Measurements from ENCODE around the gene SOX13. TPM values are rescaled to one million over a fixed set of nuclear protein-coding genes. Genes with fewer than 3 reads are reported as not detected.

Gene SOX13
- total RNA-seq, 1 experiment from 2014 or later = 53.0 TPM

DNA sequence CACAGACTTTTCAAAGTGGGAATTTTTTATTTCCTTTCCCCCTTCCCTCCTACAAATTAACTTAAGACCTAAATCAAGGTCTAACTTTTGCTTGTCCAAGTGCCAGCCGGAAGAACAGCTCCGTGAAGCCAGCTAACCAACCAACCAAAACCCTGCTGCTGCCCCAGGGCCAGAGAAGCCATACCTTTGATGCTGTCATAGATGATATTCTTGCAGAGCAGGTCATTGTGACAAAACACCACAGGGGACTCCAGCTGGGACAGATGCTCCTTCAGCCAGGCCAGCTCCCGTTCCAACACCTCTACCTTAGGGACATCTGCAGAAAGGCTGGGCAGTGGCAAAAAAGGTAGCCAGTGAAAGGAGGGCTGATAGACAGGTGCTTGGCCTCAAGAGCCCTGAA lies 68.2 kb downstream of the SOX13 start:
- CTCF ChIA-PET = interaction anchor here (0.5 kb wide), 1 partner anchor 16 kb away, joined by 9 read pairs; no protein-coding TSS in a partner anchor

DNA sequence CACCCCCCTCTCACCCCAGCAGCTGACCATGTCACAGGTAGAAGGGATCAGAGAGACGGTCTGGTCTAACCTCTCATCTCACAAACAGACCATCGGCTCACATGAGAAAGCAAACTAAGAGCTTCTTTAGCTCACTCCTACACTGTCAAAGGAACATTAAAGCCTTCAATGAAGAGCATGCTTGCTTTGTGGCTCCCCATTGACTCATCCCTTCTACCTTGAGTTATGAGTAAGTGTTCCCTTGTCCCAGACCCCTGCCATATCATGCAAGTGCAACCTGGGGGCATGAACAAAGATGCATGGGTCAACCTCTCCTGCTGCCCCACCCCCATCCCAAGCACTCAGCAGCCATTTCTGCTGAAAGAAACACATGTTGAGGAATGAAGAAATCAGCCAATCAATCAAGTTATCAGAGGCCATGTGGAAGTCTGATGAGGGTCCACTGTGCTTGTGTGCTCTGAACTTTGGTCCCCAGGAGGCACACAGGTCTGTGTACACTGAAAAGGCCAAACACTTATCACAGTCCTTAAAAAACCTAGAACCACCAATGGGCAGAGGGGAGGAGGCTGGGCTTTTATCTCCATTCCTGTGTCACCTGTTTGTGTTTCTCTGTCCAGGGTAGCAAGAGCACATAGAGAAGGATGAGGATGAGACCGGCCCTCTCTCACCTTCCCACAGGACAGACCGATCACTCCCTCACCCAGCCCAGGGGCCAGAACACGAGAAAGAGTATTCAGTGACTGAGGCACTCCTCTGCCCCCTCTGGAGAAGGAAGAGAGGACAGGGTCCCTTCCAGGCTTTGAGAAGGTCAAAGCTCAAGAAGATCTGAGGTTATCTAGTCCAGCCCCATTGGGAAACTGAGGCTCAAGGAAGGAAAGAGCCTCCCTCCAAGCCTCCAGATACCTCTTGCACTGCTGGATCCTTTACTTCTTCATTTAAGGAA lies 69.4 kb downstream of the SOX13 start:
- BruUV-seq (replicated peaks) = no TSS peak
- in situ Hi-C loops (cut with HindIII; ENCODE audit: low pct_unique_long_range_greater_than_20kb, low sequenced_read_pairs) (loop anchor here (25.0 kb wide), 1 partner anchor 280 kb away; the partner anchor contains the start of gene SNRPE), intact Hi-C loops (cut with micrococcal nuclease; ENCODE audit: unreplicated experiment) (no loop called here)
- TF ChIP-seq, protein P1, sequence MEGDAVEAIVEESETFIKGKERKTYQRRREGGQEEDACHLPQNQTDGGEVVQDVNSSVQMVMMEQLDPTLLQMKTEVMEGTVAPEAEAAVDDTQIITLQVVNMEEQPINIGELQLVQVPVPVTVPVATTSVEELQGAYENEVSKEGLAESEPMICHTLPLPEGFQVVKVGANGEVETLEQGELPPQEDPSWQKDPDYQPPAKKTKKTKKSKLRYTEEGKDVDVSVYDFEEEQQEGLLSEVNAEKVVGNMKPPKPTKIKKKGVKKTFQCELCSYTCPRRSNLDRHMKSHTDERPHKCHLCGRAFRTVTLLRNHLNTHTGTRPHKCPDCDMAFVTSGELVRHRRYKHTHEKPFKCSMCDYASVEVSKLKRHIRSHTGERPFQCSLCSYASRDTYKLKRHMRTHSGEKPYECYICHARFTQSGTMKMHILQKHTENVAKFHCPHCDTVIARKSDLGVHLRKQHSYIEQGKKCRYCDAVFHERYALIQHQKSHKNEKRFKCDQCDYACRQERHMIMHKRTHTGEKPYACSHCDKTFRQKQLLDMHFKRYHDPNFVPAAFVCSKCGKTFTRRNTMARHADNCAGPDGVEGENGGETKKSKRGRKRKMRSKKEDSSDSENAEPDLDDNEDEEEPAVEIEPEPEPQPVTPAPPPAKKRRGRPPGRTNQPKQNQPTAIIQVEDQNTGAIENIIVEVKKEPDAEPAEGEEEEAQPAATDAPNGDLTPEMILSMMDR (IDR thresholded peaks at IDR 0.05) = no peak
- TF ChIP-seq REST (IDR thresholded peaks at IDR 0.05; ENCODE audit: insufficient read depth in 1 of 2, low read depth in 2 of 2, low read length in 1 of 2) (no peak), POLR2AphosphoS5 (IDR thresholded peaks at IDR 0.05; ENCODE audit: low read depth, low read length) (no peak), SIN3A (IDR thresholded peaks at IDR 0.05; ENCODE audit: borderline replicate concordance, insufficient read depth, low read depth, low read length) (no peak), TCF7L2 (IDR thresholded peaks at IDR 0.05; ENCODE audit: low read depth, low read length) (no peak)
- ChIA-PET CTCF (interaction anchor here (0.6 kb wide), 1 partner anchor 919 kb away, joined by 3 read pairs; no protein-coding TSS in a partner anchor), POLR2A (no interaction called here)
- no peak overlapping the region for H3K4me3 ChIP-seq (ENCODE audit: low read depth in 2 of 2, low read length in 2 of 2)
- H3K27me3 ChIP-seq (ENCODE audit: control insufficient read depth, insufficient read depth, low read length) = no peaks in the 10 kb centered on the region
- no peaks in the 10 kb centered on the region for H3K4me1 ChIP-seq (ENCODE audit: control insufficient read depth, insufficient read depth, low read length)
- no peaks in the 10 kb centered on the region for H3K36me3 ChIP-seq (ENCODE audit: control insufficient read depth, insufficient read depth, low read length)
- no peaks in the 10 kb centered on the region for H3K9me3 ChIP-seq (ENCODE audit: control insufficient read depth, insufficient read depth, low read depth, low read length)
- no peak for DNase-seq (ENCODE audit: low read depth, low spot score)
- no peak overlapping the region for H3K27ac ChIP-seq (ENCODE audit: low read length)
- no peak for ATAC-seq

More for the DNA sequence above, 68.2 kb downstream of the SOX13 start:
- no TSS peak for BruUV-seq (replicated peaks)
- Histone ChIP-seq H3K27ac (ENCODE audit: low read length) (no peak overlapping the region), H3K4me1 (ENCODE audit: control insufficient read depth, insufficient read depth, low read length) (no peaks in the 10 kb centered on the region), H3K4me3 (ENCODE audit: low read depth in 2 of 2, low read length in 2 of 2) (no peak overlapping the region), H3K36me3 (ENCODE audit: control insufficient read depth, insufficient read depth, low read length) (no peaks in the 10 kb centered on the region), H3K9me3 (ENCODE audit: control insufficient read depth, insufficient read depth, low read depth, low read length) (no peaks in the 10 kb centered on the region), H3K27me3 (ENCODE audit: control insufficient read depth, insufficient read depth, low read length) (no peaks in the 10 kb centered on the region)
- no peak for ATAC-seq
- DNase-seq (ENCODE audit: low read depth, low spot score) = no peak
- intact Hi-C loops (cut with micrococcal nuclease; ENCODE audit: unreplicated experiment) = no loop called here
- POLR2A ChIA-PET = no interaction called here
- TF ChIP-seq TCF7L2 (IDR thresholded peaks at IDR 0.05; ENCODE audit: low read depth, low read length) (no peak), SIN3A (IDR thresholded peaks at IDR 0.05; ENCODE audit: borderline replicate concordance, insufficient read depth, low read depth, low read length) (no peak), REST (IDR thresholded peaks at IDR 0.05; ENCODE audit: insufficient read depth in 1 of 2, low read depth in 2 of 2, low read length in 1 of 2) (no peak), POLR2AphosphoS5 (IDR thresholded peaks at IDR 0.05; ENCODE audit: low read depth, low read length) (no peak)
- TF ChIP-seq, protein P1 (IDR thresholded peaks at IDR 0.05) = no peak
- in situ Hi-C loops (cut with HindIII; ENCODE audit: low pct_unique_long_range_greater_than_20kb, low sequenced_read_pairs) = loop anchor here (25.0 kb wide), 1 partner anchor 279 kb away; the partner anchor contains the start of gene SNRPE

All from Panc1 (cell line).